Measurements from ENCODE around the gene SOHLH1. TPM values are rescaled to one million over a fixed set of nuclear protein-coding genes. Genes with fewer than 3 reads are reported as not detected.

SOHLH1 gene
- total RNA-seq, 4 donors from 2014 or later: not detected

DNA sequence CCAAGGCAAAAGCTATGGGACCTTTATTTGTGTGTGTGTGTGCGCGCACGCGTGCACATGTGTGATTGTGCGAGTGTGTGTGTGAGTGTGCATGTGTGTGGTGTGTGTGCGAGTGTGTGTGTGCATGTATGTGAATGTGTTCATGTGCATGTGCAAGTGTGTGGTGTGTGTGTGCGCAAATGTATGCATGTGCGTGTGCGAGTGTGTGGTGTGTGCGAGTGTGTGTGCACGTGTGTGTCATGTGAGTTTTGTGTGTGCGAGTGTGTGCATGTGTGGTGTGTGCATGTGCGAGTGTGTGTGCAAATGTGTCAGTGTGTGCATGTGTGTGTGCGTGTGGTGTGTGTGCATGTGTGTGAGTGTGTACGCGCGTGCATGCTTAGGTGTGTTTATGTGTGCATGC, 48.9 kb downstream of the SOHLH1 start:
- peaks cover 0 to 42% (median 20%) of the 10 kb centered on the region in 3 donors for H3K9me3 ChIP-seq
- peaks cover 0 to 18% (median 0%) of the 10 kb centered on the region in 4 donors for H3K27me3 ChIP-seq
- no peak overlapping the region for H3K4me3 ChIP-seq
- no peaks in the 10 kb centered on the region for H3K4me1 ChIP-seq
- TF ChIP-seq POLR2A (IDR thresholded peaks at IDR 0.05): no peak
- TF ChIP-seq, protein P1, sequence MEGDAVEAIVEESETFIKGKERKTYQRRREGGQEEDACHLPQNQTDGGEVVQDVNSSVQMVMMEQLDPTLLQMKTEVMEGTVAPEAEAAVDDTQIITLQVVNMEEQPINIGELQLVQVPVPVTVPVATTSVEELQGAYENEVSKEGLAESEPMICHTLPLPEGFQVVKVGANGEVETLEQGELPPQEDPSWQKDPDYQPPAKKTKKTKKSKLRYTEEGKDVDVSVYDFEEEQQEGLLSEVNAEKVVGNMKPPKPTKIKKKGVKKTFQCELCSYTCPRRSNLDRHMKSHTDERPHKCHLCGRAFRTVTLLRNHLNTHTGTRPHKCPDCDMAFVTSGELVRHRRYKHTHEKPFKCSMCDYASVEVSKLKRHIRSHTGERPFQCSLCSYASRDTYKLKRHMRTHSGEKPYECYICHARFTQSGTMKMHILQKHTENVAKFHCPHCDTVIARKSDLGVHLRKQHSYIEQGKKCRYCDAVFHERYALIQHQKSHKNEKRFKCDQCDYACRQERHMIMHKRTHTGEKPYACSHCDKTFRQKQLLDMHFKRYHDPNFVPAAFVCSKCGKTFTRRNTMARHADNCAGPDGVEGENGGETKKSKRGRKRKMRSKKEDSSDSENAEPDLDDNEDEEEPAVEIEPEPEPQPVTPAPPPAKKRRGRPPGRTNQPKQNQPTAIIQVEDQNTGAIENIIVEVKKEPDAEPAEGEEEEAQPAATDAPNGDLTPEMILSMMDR (IDR thresholded peaks at IDR 0.05): no peak
- intact Hi-C loops (cut with DNase I): no loop called here
- H3K36me3 ChIP-seq: no peaks in the 10 kb centered on the region
- 85 to 92% methylated on average over 17 of the region's 17 CpGs for WGBS, 2 donors
- H3K27ac ChIP-seq: no peak overlapping the region
- no peak for DNase-seq

DNA sequence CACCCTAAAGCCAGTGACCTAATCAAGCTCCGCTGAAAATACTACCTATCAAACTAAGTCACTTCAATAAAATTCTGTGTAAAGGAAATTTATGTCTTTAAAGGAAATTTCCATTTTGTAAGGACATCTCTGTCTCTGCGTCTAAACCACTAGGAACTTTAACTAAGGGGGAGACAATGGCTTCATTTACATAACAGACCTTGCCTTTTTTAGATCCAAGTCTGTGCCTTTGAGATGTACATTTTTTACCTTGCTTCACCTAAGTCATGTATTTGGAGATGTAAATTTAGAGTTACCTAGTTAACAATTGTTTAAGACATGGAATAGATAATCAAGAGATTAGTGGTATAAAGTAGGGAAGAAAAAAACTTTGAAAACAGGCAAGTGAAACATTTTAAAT, 49.8 kb downstream of the SOHLH1 start:
- 61 to 70% methylated on average over 2 of the region's 2 CpGs for WGBS, 2 donors
- intact Hi-C loops (cut with DNase I): no loop called here
- peaks cover 0 to 51% (median 28%) of the 10 kb centered on the region in 3 donors for H3K9me3 ChIP-seq
- no peak overlapping the region for H3K27ac ChIP-seq
- peaks cover 0 to 9% (median 0%) of the 10 kb centered on the region in 4 donors for H3K27me3 ChIP-seq
- no peak for DNase-seq
- H3K4me1 ChIP-seq: no peaks in the 10 kb centered on the region
- H3K36me3 ChIP-seq: no peaks in the 10 kb centered on the region
- H3K4me3 ChIP-seq: no peak overlapping the region
- TF ChIP-seq POLR2A (IDR thresholded peaks at IDR 0.05): no peak
- TF ChIP-seq, protein P1 (IDR thresholded peaks at IDR 0.05): no peak

DNA sequence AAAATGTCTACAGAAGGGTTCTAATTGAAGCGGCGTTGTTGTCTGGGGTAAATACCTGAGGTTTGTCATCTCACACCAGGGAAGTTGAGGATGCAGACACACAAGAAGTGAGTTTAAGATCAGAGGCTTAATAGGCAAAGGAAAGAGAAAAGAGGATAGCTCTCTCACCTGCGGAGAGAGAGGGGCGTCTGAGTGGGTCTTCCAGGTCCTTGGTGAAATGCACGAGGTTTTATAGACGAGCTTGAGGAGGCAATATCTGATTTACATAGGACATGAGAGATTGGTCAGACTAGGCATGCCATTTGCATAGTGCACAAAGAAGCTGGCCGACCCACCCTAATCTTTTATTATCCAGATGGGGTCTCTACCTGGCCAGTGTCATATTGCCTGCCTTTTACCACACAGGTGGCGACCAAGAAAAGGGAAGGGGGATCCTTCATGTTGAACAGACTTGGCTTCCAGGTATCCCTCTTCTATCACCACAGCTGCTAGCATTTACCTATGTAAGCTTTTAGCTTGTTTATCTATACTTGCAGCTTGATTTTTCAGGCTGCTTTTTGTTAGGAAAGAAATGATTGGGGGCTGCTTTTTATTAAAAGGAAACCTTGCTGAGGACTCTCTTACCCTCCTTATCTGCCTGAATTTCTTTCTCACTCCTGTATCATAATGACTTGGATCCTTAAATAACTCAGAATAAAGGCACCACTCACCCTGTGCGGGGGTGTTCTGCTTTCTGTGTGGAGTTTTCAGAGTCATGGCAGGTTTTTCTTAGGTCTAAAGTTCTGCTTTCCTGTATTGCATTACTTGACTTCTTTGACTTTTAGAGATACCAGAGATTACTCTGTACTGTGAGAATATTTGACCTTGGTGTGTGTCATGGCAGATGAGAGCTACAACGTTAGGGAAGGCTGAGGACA, 50.5 kb downstream of the SOHLH1 start:
- Histone ChIP-seq H3K36me3 (no peaks in the 10 kb centered on the region), H3K4me1 (no peaks in the 10 kb centered on the region), H3K9me3 (peaks cover 0 to 59% (median 32%) of the 10 kb centered on the region in 3 donors), H3K4me3 (no peak overlapping the region), H3K27ac (no peak overlapping the region), H3K27me3 (peaks cover 0 to 7% (median 0%) of the 10 kb centered on the region in 4 donors)
- intact Hi-C loops (cut with DNase I): no loop called here
- no peak for TF ChIP-seq POLR2A (IDR thresholded peaks at IDR 0.05)
- TF ChIP-seq, protein P1 (IDR thresholded peaks at IDR 0.05): no peak
- WGBS, 2 donors: 77% methylated on average over 10 of the region's 10 CpGs
- DNase-seq: no peak

DNA sequence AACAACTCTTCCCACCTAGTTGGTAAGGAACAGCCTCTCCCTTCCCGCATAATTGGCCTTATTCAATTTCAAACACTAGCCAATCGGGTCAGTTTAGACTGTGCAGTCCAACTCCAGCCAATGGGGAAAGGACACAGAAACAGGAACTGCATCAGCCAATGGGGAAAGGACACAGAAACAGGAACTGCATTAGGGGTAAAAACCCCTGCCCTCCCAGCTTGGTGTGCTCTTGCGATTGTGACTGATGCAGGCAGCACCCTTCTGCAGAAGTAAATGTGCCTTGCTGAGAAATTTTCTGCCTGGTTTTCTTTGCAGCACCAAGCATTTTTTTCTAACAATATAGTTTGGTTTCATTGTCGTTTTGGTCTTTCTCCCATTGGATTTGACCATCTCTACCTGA, 51.4 kb downstream of the SOHLH1 start:
- Histone ChIP-seq H3K4me3 (no peak overlapping the region), H3K4me1 (no peaks in the 10 kb centered on the region), H3K27me3 (peaks cover 0 to 3% (median 0%) of the 10 kb centered on the region in 4 donors), H3K36me3 (no peaks in the 10 kb centered on the region), H3K9me3 (peaks cover 0 to 62% (median 32%) of the 10 kb centered on the region in 3 donors), H3K27ac (no peak overlapping the region)
- intact Hi-C loops (cut with DNase I): no loop called here
- WGBS, 2 donors: 81 to 93% methylated on average over 4 of the region's 4 CpGs
- DNase-seq: no peak
- TF ChIP-seq, protein P1 (IDR thresholded peaks at IDR 0.05): no peak
- no peak for TF ChIP-seq POLR2A (IDR thresholded peaks at IDR 0.05)

DNA sequence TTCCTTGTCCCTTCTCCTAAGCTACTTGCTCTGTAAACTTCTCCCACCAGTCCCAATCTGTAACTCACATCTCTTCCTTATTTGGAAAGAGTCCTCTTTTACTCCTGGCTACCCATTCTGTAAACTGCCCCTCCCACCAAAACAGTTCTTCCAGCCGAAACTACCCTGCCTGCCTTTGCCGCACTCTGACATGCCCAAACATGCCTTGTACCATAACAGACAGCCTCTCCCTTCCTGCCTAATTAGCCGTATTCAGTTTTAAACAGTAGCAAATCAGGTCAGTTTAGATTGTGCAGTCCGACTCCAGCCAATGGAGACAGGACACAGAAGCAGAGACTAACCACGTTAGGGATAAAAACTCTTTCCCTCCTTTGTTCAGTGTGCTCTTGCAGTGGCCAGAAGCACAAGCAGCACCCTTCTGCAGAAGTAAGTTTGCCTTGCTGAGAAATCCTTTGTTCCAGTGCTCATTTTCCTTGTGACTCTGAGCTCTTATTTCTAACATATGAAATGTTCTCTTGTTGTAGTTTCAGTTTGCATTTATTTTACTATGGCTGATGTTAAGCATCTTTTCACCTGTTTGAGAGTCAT, 54.6 kb downstream of the SOHLH1 start:
- Histone ChIP-seq H3K4me1 (no peaks in the 10 kb centered on the region), H3K36me3 (no peaks in the 10 kb centered on the region), H3K4me3 (no peak overlapping the region), H3K9me3 (peaks cover 0 to 62% (median 32%) of the 10 kb centered on the region in 3 donors), H3K27ac (no peak overlapping the region), H3K27me3 (peaks cover 0 to 16% (median 0%) of the 10 kb centered on the region in 4 donors)
- WGBS, 2 donors: 47 to 61% methylated on average over 5 of the region's 5 CpGs
- intact Hi-C loops (cut with DNase I): no loop called here
- no peak for TF ChIP-seq POLR2A (IDR thresholded peaks at IDR 0.05)
- TF ChIP-seq, protein P1 (IDR thresholded peaks at IDR 0.05): no peak
- DNase-seq: no peak

All from esophagus squamous epithelium (tissue), 5 donors.